Measurements from ENCODE around the gene SCEL. TPM values are rescaled to one million over a fixed set of nuclear protein-coding genes. Genes with fewer than 3 reads are reported as not detected.

Gene SCEL
- total RNA-seq, 1 experiment from 2014 or later = 0.07 TPM

GRCh38 chr13:77506874-77507273, 28.6 kb upstream of the SCEL start:
- peak in 2 of 3 experiments; percentile 10 to 40; a peak in 1 of 6 replicates for TF ChIP-seq CTCF (IDR thresholded peaks at IDR 0.05 in 2 of 3, conservative IDR thresholded peaks at IDR 0.05 in 1 of 3; ENCODE audit: borderline replicate concordance in 1 of 3, insufficient read depth in 1 of 3, low read depth in 2 of 3, low read length in 2 of 3)
- TF ChIP-seq ZNF274 (IDR thresholded peaks at IDR 0.05; ENCODE audit: low read depth, low read length) = no peak
- TF ChIP-seq ZFX (IDR thresholded peaks at IDR 0.05) = no peak
- TF ChIP-seq SRF (IDR thresholded peaks at IDR 0.05; ENCODE audit: low read depth) = no peak
- peak; percentile 34 for TF ChIP-seq RAD21 (IDR thresholded peaks at IDR 0.05; ENCODE audit: low read depth)
- ChIA-PET CTCF (interaction anchor here (0.8 to 3.4 kb wide), 2 partner anchors 10 to 14 kb away, joined by 3 to 10 read pairs; no protein-coding TSS in a partner anchor), RAD21 (ENCODE audit: low non-redundant PET in 1 of 2, low total read pairs in 2 of 2, uncharacterized antibody in 2 of 2, unreplicated experiment in 2 of 2) (no interaction called here), POLR2A (no interaction called here)
- Histone ChIP-seq H4K20me1 (ENCODE audit: insufficient read depth) (no peaks in the 10 kb centered on the region), H3K79me2 (ENCODE audit: insufficient read depth, low read length) (no peaks in the 10 kb centered on the region), H3K9me3 (ENCODE audit: control insufficient read depth in 1 of 2, insufficient read depth in 1 of 2, low read depth in 1 of 2, low read length in 2 of 2) (no peaks in the 10 kb centered on the region), H3K27ac (ENCODE audit: low read depth, low read length) (no peak overlapping the region), H3K4me2 (ENCODE audit: low read length) (peak overlapping the region; percentile 35), H2AFZ (ENCODE audit: low read depth, low read length, poor library complexity, severe bottlenecking) (peak overlapping the region; percentile 81), H3K9ac (ENCODE audit: low read length) (no peak overlapping the region), H3K27me3 (ENCODE audit: insufficient read depth, low read length) (peaks cover 21% of the 10 kb centered on the region), H3K36me3 (ENCODE audit: control insufficient read depth in 1 of 2, insufficient read depth in 2 of 2, low read length in 2 of 2) (no peaks in the 10 kb centered on the region), H3K9me2 (ENCODE audit: insufficient read depth) (no peaks in the 10 kb centered on the region), H3K4me1 (ENCODE audit: control insufficient read depth in 1 of 2, insufficient read depth in 2 of 2, low read length in 2 of 2) (peaks cover 15% of the 10 kb centered on the region in 2 experiments; a peak in 3 of 4 replicates), H3K4me3 (replicated peaks in 1 of 2; ENCODE audit: low read depth in 1 of 2, low read length in 2 of 2) (no peak overlapping the region; a peak in 1 of 4 replicates)
- intact Hi-C loops (cut with micrococcal nuclease) = no loop called here
- DNase-seq (ENCODE audit: low read depth, low spot score) = peak; percentile 7
- ATAC-seq = no peak
- BruUV-seq (replicated peaks) = no TSS peak

- no peaks in the 10 kb centered on the region for H3K9me2 ChIP-seq (ENCODE audit: insufficient read depth)
- no peak overlapping the region for H2AFZ ChIP-seq (ENCODE audit: low read depth, low read length, poor library complexity, severe bottlenecking)
- no peak overlapping the region for H3K9ac ChIP-seq (ENCODE audit: low read length)
- CTCF ChIA-PET = interaction anchor here (0.8 to 3.4 kb wide), 2 partner anchors 15 to 30 kb away, joined by 3 to 10 read pairs; no protein-coding TSS in a partner anchor
- DNase-seq (ENCODE audit: low read depth, low spot score) (peak; percentile 42), ATAC-seq (peak; percentile 85)
- H3K9me3 ChIP-seq (ENCODE audit: control insufficient read depth in 1 of 2, insufficient read depth in 1 of 2, low read depth in 1 of 2, low read length in 2 of 2) = no peaks in the 10 kb centered on the region
- peaks cover 16% of the 10 kb centered on the region for H3K27me3 ChIP-seq (ENCODE audit: insufficient read depth, low read length)
- H3K4me1 ChIP-seq (ENCODE audit: control insufficient read depth in 1 of 2, insufficient read depth in 2 of 2, low read length in 2 of 2) = peaks cover 15% of the 10 kb centered on the region in 2 experiments; a peak in 3 of 4 replicates
- H3K36me3 ChIP-seq (ENCODE audit: control insufficient read depth in 1 of 2, insufficient read depth in 2 of 2, low read length in 2 of 2) = no peaks in the 10 kb centered on the region
- no peaks in the 10 kb centered on the region for H4K20me1 ChIP-seq (ENCODE audit: insufficient read depth)
- H3K79me2 ChIP-seq (ENCODE audit: insufficient read depth, low read length) = no peaks in the 10 kb centered on the region
- intact Hi-C loops (cut with micrococcal nuclease) = no loop called here
- H3K4me2 ChIP-seq (ENCODE audit: low read length) = peak overlapping the region; percentile 35
- RAD21 ChIA-PET (ENCODE audit: low non-redundant PET in 1 of 2, low total read pairs in 2 of 2, uncharacterized antibody in 2 of 2, unreplicated experiment in 2 of 2) = no interaction called here
- BruUV-seq (replicated peaks) = no TSS peak
- no peak overlapping the region for H3K27ac ChIP-seq (ENCODE audit: low read depth, low read length)
- H3K4me3 ChIP-seq (replicated peaks in 1 of 2; ENCODE audit: low read depth in 1 of 2, low read length in 2 of 2) = no peak overlapping the region
- no peak for TF ChIP-seq REST (IDR thresholded peaks at IDR 0.05; ENCODE audit: low read depth)
- no peak for TF ChIP-seq ATF3 (IDR thresholded peaks at IDR 0.05)
- TF ChIP-seq JUND (IDR thresholded peaks at IDR 0.05) = no peak
- TF ChIP-seq SP1 (IDR thresholded peaks at IDR 0.05; ENCODE audit: low read depth) = 0 out of 2 replicates have a peak, but pooled peaks have one; percentile 15
- POLR2A ChIA-PET = no interaction called here
Observed at GRCh38 chr13:77507931-77508776, 27.4 kb upstream of the SCEL start.
